H7 (cell line): ENCODE results near the gene DISP3. TPM values are rescaled to one million over a fixed set of nuclear protein-coding genes. Genes with fewer than 3 reads are reported as not detected.
A peak's percentile ranks its signal among the peaks of the same experiment; 100 is the strongest.

ENCODE experiments used
- DNase-seq: peaks from one replicate; pipeline ENCODE4 v3.0.0; 2012
- H3K27me3 ChIP-seq: 2 replicates; pipeline ENCODE4 v1.6.0; 2011; ENCODE audit warnings: mild to moderate bottlenecking, low read length; ENCODE audit not compliant: control insufficient read depth, insufficient read depth
- H3K36me3 ChIP-seq: replicated peaks from 2 replicates; pipeline ENCODE4 v1.5.1; 2011; ENCODE audit warnings: low read length; ENCODE audit not compliant: control insufficient read depth, insufficient read depth
- H3K4me3 ChIP-seq: 2 replicates; pipeline ENCODE4 v1.5.1; 2011; ENCODE audit warnings: low read depth, mild to moderate bottlenecking, control low read depth, low read length, moderate library complexity; ENCODE audit not compliant: insufficient read depth
- total RNA-seq: library from RNA; depleted of rRNA; stranded (reverse); fragments of >200 nt; shearing (Covaris generic); gene quantifications from 2 replicates; pipeline ENCODE4 v1.2.3, GENCODE V29; 2014

DISP3 gene
- total RNA-seq, 1 experiment from 2014 or later, result 6.1 TPM

GRCh38 chr1:11529763-11530730 is 51.1 kb downstream of the DISP3 start:
- no peaks in the 10 kb centered on the region for H3K36me3 ChIP-seq
- H3K4me3 ChIP-seq, result no peak overlapping the region
- no peak for DNase-seq
- no peaks in the 10 kb centered on the region for H3K27me3 ChIP-seq

DNA sequence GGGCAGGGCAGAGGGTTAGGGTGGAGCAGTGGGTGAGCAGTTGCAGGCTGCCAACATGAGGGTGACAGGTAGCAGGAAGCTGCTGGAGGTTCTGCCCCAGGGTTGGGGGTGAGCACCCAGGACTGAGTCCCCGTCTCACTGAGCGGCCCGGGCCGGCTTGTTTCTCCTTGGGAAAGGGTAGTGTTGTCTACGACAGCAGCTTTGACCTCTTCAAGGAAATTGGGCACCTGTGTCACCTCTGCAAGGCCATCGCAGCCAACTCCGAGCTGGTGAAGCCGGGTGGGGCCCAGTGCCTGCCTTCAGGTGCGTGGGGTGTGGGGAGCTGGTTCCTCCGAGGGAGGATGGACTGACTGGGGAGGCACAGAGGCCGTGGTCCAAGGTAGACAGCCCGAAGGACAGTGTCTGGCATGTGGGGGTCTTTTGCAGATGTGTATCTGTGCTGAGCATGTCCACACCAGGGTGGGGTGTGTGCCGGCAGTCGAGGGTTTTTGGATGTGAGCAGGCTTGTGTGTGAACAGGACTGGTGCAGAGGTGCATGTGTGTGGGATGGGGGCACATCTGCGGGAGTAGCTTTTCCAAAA is 51.9 kb downstream of the DISP3 start:
- Histone ChIP-seq H3K4me3 (no peak overlapping the region), H3K36me3 (no peaks in the 10 kb centered on the region), H3K27me3 (no peaks in the 10 kb centered on the region)
- no peak for DNase-seq

- peak; percentile 82 for DNase-seq
- Histone ChIP-seq H3K36me3 (no peaks in the 10 kb centered on the region), H3K27me3 (no peaks in the 10 kb centered on the region), H3K4me3 (no peak overlapping the region)
Measured at GRCh38 chr1:11531314-11531870, 52.4 kb downstream of the DISP3 start.

DNA sequence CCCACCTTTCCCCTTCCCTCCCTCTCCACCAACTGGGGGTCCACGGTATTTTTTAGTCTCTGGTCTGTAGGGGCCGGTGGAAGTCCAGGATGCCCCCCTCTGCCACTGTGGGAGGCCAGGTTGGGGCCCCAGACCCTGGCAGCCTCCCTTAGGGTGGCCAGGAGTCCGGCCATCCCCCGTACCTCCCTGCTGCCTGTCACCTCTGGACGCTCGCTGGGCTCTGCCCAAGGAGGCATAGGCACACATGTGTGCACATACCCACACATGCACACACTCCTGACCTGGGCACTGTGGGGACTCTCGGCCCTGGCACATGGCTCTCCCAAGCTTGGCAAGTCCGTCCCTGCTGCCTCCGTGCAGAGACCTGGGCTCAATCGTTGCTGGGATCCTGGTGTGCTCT is 53.0 kb downstream of the DISP3 start:
- Histone ChIP-seq H3K27me3 (no peaks in the 10 kb centered on the region), H3K36me3 (no peaks in the 10 kb centered on the region), H3K4me3 (no peak overlapping the region)
- DNase-seq, result no peak

GRCh38 chr1:11533790-11534787 is 55.1 kb downstream of the DISP3 start:
- no peak for DNase-seq
- Histone ChIP-seq H3K27me3 (no peaks in the 10 kb centered on the region), H3K36me3 (no peaks in the 10 kb centered on the region)

DNA sequence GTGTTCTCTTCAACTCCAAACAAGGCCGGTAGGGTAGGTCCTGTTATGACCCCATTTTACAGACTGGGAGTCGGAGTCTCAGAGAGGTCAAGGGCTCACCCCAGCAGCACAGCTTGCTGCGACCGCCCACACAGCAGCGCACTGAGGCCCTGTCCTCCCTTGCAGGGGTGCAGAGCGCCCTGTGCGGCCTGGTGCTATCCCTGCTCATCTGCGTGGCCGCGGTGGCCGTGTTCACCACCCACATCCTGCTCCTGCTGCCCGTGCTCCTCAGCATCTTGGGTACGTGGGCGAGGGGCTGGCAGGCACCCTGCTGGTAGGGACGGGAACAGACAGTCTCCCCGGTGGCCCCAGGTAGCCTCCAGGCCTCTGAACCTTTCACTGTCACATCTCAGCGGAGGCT is 55.9 kb downstream of the DISP3 start:
- H3K27me3 ChIP-seq, result no peaks in the 10 kb centered on the region
- no peak for DNase-seq
- H3K36me3 ChIP-seq, result no peaks in the 10 kb centered on the region
- no peak overlapping the region for H3K4me3 ChIP-seq

More at GRCh38 chr1:11533790-11534787, 55.1 kb downstream of the DISP3 start:
- no peak overlapping the region for H3K4me3 ChIP-seq

DNA sequence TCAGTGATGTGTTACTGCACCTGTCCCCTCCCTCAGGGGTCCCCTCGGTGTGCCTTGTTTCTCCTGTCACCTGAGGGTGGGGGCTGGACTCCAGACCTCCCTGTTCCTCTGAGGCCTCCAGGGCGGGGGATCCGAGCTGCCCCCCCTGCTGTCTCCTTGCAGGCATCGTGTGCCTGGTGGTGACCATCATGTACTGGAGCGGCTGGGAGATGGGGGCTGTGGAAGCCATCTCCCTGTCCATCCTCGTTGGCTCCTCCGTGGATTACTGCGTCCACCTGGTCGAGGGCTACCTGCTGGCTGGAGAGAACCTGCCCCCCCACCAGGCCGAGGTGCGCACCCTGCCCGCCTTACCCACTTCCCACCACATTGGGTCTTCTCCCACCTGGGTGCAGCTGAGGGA is 56.4 kb downstream of the DISP3 start:
- H3K4me3 ChIP-seq, result no peak overlapping the region
- peak; percentile 57 for DNase-seq
- H3K27me3 ChIP-seq, result no peaks in the 10 kb centered on the region

DNA sequence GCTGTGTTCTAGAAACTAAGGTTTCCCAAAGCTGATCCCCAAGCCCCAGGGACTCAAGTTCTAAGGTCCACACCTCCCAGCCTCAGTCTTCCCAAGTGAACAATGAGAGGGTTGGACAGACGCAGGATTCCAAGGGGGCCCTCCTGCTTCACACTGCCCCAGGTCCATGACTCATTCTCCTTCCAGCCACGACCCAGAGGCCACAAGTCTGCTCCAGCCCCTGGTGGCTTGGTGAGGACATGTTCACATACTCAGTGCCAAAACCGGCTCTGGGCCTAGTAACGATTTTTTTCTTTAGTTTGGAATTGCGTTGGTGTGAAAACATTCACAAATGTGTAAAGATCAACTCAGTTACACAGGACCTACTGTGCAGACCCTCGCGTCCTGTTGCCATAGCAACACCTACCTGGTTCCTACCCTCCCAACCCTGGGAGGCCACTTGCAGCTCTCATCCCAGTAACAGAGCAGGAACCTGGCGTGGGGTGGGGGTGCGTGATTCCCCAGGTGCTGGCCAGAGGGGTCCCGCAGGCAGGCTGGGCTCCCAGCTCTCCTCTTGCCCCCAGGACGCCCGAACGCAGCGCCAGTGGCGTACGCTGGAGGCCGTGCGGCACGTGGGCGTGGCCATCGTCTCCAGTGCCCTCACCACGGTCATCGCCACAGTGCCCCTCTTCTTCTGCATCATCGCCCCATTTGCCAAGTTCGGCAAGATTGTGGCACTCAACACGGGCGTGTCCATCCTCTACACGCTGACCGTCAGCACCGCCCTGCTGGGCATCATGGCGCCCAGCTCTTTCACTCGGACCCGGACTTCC is 57.0 kb downstream of the DISP3 start:
- peak; percentile 68 for DNase-seq
- Histone ChIP-seq H3K27me3 (no peaks in the 10 kb centered on the region), H3K4me3 (no peak overlapping the region), H3K36me3 (no peaks in the 10 kb centered on the region)

More for the DNA sequence above, 56.4 kb downstream of the DISP3 start:
- H3K36me3 ChIP-seq, result no peaks in the 10 kb centered on the region

DNA sequence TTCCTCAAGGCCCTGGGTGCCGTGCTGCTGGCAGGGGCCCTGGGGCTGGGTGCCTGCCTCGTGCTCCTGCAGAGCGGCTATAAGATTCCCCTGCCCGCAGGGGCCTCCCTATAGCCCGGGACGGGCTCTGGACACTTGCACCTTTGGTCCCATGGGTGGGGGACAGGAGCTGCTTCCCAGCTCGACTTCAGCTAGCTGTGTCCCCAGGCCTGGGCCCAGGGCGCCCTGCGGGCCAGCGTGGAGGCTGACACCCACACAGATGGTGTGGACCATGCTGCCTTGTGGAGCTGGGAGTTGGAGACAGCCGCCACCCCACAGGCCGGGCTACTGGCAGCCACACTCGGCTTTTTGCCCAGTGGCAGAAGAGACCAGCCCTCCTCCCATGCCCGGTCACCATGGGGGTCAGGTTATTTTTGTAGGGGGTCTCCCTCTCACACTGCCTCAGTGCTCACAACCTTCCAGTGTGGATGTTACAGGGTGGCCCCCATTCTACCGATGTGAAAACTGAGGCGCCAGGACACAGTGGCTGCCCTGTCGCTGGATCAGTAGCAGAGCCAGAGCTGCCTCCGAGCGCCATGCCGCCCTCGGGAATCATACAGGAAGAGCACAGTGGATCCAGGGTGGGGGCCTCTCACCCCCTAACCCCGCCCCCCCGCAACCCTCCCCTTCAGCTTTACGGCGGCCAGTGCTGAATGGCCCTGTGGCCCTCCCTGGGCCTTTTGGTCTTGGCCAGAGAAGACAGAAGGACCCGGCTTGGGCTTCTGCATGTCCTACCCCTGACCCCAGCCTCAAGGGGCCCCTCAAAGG is 57.8 kb downstream of the DISP3 start:
- DNase-seq, result peak; percentile 65
- Histone ChIP-seq H3K27me3 (no peaks in the 10 kb centered on the region), H3K4me3 (no peak overlapping the region), H3K36me3 (no peaks in the 10 kb centered on the region)

DNA sequence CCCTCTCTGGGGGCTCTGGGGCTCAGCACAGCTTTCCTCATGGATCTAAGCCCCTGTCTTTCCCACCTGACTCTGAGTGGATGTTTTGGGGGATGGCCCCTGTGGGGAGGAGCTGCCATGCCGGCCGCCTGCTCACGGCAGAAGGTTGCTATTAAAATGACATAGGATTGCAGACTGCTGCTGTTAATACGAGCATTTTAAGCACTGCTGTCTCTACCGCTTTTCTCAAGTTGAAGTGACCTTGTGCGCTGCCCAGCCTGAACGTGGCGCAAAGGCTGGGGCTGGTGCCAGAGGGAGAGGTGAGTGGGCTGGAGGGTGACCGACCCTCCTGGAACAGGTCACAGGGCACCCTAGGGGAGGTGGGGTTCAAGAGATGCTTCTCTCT is 58.4 kb downstream of the DISP3 start:
- H3K4me3 ChIP-seq, result no peak overlapping the region
- H3K27me3 ChIP-seq, result no peaks in the 10 kb centered on the region
- DNase-seq, result no peak
- H3K36me3 ChIP-seq, result no peaks in the 10 kb centered on the region

GRCh38 chr1:11537854-11538591 is 59.1 kb downstream of the DISP3 start:
- H3K4me3 ChIP-seq, result no peak overlapping the region
- H3K27me3 ChIP-seq, result no peaks in the 10 kb centered on the region
- no peak for DNase-seq
- H3K36me3 ChIP-seq, result no peaks in the 10 kb centered on the region

DNA sequence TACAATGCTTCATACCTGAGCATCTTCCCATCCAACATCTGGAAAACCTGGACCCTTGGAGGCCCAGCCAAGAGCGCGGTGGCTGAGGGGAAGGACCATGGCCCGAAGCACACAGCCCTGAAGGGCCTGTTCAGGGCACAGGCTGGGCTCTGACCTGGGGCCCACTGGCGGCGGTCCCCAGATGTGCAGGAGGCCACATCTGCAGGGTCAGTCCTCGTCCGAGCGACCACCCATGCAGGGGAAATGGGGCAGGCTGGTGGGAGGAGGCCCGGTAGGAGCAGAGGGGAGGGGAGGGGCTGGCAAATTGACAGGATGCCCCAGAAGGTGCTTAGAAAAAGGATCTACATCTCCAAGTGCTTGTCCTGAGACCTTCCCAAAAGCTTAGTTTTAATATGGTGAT is 59.9 kb downstream of the DISP3 start:
- H3K36me3 ChIP-seq, result no peaks in the 10 kb centered on the region
- H3K27me3 ChIP-seq, result no peaks in the 10 kb centered on the region
- no peak overlapping the region for H3K4me3 ChIP-seq
- DNase-seq, result peak; percentile 74
